ENCODE results near the gene DNAJB2.

DNAJB2 gene

DNA sequence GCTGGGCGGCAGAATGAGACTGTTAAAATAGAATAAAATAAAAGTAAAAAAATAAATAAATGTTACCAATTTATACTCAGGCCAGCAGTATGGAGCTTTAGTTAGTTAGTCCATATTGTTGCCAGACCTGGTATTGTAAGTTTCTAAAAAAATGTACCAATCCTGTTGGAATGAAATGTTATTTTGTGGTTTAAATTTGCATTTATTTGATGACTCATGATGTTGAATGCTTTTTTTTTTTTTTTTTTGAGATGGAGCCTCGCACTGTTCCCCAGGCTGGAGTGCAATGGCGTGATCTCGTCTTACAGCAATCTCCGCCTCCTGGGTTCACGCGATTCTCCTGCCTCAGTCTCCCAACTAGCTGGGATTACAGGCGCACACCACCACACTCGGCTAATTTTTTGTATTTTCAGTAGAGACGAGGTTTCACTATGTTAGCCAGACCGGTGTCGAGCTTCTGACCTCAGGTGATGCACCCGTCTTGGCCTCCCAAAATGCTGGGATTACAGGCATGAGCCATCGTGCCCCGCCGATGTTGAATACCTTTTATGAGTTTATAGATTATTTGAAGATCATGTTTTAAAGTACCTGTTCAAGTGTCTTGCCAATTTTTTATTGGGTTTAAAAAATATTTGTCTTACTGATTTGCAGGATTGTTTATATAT, 35.8 kb downstream of the DNAJB2 start:
- no peaks in the 10 kb centered on the region for H3K27me3 ChIP-seq (ENCODE audit: low read depth, low read length)
- H3K36me3 ChIP-seq (replicated peaks; ENCODE audit: low read depth, low read length), result no peaks in the 10 kb centered on the region
- H3K4me3 ChIP-seq (ENCODE audit: low read length), result no peak overlapping the region
- H3K79me2 ChIP-seq (ENCODE audit: low read length), result no peaks in the 10 kb centered on the region
- peaks cover 47% of the 10 kb centered on the region for H3K4me1 ChIP-seq (ENCODE audit: low read length)
- no peaks in the 10 kb centered on the region for H4K20me1 ChIP-seq (ENCODE audit: insufficient read depth, low read length)
- H2AFZ ChIP-seq (ENCODE audit: low read depth, low read length), result no peak overlapping the region
- H3K9ac ChIP-seq (ENCODE audit: low read length), result no peak overlapping the region
- no peaks in the 10 kb centered on the region for H3K9me3 ChIP-seq (ENCODE audit: insufficient read depth, low read length)
- H3K4me2 ChIP-seq (ENCODE audit: low read length), result no peak overlapping the region
- no peak for TF ChIP-seq EZH2phosphoT487 (IDR thresholded peaks at IDR 0.05; ENCODE audit: low read depth)
- TF ChIP-seq, protein P1, sequence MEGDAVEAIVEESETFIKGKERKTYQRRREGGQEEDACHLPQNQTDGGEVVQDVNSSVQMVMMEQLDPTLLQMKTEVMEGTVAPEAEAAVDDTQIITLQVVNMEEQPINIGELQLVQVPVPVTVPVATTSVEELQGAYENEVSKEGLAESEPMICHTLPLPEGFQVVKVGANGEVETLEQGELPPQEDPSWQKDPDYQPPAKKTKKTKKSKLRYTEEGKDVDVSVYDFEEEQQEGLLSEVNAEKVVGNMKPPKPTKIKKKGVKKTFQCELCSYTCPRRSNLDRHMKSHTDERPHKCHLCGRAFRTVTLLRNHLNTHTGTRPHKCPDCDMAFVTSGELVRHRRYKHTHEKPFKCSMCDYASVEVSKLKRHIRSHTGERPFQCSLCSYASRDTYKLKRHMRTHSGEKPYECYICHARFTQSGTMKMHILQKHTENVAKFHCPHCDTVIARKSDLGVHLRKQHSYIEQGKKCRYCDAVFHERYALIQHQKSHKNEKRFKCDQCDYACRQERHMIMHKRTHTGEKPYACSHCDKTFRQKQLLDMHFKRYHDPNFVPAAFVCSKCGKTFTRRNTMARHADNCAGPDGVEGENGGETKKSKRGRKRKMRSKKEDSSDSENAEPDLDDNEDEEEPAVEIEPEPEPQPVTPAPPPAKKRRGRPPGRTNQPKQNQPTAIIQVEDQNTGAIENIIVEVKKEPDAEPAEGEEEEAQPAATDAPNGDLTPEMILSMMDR (IDR thresholded peaks at IDR 0.05; ENCODE audit: low read depth, low read length), result no peak
- no peak overlapping the region for H3K27ac ChIP-seq (ENCODE audit: low read length)

DNA sequence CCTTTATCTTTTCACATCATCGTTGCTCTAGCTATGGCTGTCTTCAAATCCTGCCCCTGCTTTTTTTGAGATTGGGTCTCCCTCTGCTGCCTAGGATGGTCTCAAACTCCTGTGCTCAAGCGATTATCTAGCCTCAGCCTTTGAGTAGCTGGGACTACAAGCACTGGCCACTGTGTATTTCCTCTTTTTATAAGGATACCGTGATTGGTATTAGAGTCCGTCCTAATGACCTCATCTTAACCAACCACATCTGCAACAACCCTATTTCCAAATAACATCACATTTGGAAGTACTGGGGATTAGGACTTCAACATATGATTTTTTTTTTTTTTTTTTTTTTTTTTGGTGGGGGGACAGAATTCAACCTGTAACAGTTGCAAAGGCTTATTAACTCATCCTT, 44.3 kb downstream of the DNAJB2 start:
- no peak overlapping the region for H2AFZ ChIP-seq (ENCODE audit: low read depth, low read length)
- no peak overlapping the region for H3K27ac ChIP-seq (ENCODE audit: low read length)
- no peaks in the 10 kb centered on the region for H4K20me1 ChIP-seq (ENCODE audit: insufficient read depth, low read length)
- no peaks in the 10 kb centered on the region for H3K9me3 ChIP-seq (ENCODE audit: insufficient read depth, low read length)
- peaks cover 18% of the 10 kb centered on the region for H3K27me3 ChIP-seq (ENCODE audit: low read depth, low read length)
- H3K4me1 ChIP-seq (ENCODE audit: low read length), result peaks cover 28% of the 10 kb centered on the region
- H3K79me2 ChIP-seq (ENCODE audit: low read length), result no peaks in the 10 kb centered on the region
- H3K4me2 ChIP-seq (ENCODE audit: low read length), result no peak overlapping the region
- no peak overlapping the region for H3K9ac ChIP-seq (ENCODE audit: low read length)
- H3K4me3 ChIP-seq (ENCODE audit: low read length), result no peak overlapping the region
- no peaks in the 10 kb centered on the region for H3K36me3 ChIP-seq (replicated peaks; ENCODE audit: low read depth, low read length)
- no peak for TF ChIP-seq EZH2phosphoT487 (IDR thresholded peaks at IDR 0.05; ENCODE audit: low read depth)
- TF ChIP-seq, protein P1 (IDR thresholded peaks at IDR 0.05; ENCODE audit: low read depth, low read length), result no peak

DNA sequence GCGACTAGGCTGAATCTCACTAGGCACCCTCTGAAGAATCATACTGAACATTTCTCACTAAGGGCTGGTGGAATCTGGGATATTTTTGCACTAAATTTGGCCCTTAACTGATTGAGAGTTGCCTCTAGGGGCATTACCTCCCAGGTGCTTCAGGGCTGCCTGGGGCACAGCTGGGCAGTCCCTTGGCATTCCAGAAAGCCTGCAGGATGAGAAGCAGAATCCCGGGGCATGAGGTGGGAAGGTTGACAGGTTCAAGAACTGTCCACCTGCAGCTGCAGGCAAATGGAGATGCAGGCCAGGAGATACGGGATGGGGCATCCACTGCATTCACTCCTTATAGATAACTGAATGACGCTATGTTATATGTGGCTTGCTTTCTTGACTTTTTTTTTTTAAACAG, 46.0 kb downstream of the DNAJB2 start:
- Histone ChIP-seq H3K4me2 (ENCODE audit: low read length) (no peak overlapping the region), H2AFZ (ENCODE audit: low read depth, low read length) (no peak overlapping the region), H3K79me2 (ENCODE audit: low read length) (no peaks in the 10 kb centered on the region), H4K20me1 (ENCODE audit: insufficient read depth, low read length) (no peaks in the 10 kb centered on the region), H3K27me3 (ENCODE audit: low read depth, low read length) (peaks cover 18% of the 10 kb centered on the region), H3K36me3 (replicated peaks; ENCODE audit: low read depth, low read length) (no peaks in the 10 kb centered on the region), H3K27ac (ENCODE audit: low read length) (no peak overlapping the region), H3K9ac (ENCODE audit: low read length) (no peak overlapping the region), H3K4me1 (ENCODE audit: low read length) (peaks cover 13% of the 10 kb centered on the region), H3K9me3 (ENCODE audit: insufficient read depth, low read length) (no peaks in the 10 kb centered on the region), H3K4me3 (ENCODE audit: low read length) (no peak overlapping the region)
- TF ChIP-seq EZH2phosphoT487 (IDR thresholded peaks at IDR 0.05; ENCODE audit: low read depth), result no peak
- TF ChIP-seq, protein P1 (IDR thresholded peaks at IDR 0.05; ENCODE audit: low read depth, low read length), result no peak

DNA sequence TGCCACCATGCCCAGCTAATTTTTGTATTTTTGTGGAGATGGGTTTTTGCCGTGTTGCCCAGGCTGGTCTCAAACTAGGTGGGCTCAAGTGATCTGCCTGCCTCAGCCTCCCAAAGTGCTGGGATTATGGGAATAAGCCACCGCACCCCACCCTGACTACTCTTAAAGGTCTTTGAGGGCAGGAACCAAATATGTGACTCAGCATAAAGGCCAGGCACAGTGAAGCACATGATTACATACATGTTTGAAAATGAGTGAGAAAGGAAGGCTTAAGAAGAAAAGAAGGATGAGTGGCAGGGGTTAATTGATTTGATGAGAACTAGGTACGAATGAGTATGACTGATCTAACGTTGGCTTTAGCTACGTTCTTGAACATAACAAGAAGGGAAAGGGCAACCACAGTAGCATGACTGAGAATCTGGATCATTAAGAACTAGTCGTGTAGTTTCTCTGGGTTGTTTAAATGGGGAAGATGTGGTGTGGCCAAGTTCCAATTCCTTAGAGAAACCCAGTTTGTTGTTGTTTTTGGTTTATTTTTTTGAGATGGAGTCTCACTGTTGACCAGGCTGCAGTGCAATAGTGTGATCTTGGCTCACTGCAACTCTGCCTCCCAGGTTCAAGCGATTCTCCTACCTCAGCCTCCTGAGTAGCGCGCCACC, 46.6 kb downstream of the DNAJB2 start:
- Histone ChIP-seq H4K20me1 (ENCODE audit: insufficient read depth, low read length) (no peaks in the 10 kb centered on the region), H3K4me3 (ENCODE audit: low read length) (no peak overlapping the region), H3K9ac (ENCODE audit: low read length) (no peak overlapping the region), H3K27me3 (ENCODE audit: low read depth, low read length) (peaks cover 18% of the 10 kb centered on the region), H3K79me2 (ENCODE audit: low read length) (no peaks in the 10 kb centered on the region), H3K36me3 (replicated peaks; ENCODE audit: low read depth, low read length) (no peaks in the 10 kb centered on the region), H3K4me1 (ENCODE audit: low read length) (peaks cover 8% of the 10 kb centered on the region), H3K4me2 (ENCODE audit: low read length) (no peak overlapping the region), H2AFZ (ENCODE audit: low read depth, low read length) (no peak overlapping the region), H3K9me3 (ENCODE audit: insufficient read depth, low read length) (no peaks in the 10 kb centered on the region), H3K27ac (ENCODE audit: low read length) (no peak overlapping the region)
- TF ChIP-seq, protein P1 (IDR thresholded peaks at IDR 0.05; ENCODE audit: low read depth, low read length), result no peak
- no peak for TF ChIP-seq EZH2phosphoT487 (IDR thresholded peaks at IDR 0.05; ENCODE audit: low read depth)

Measured in OCI-LY3 (cell line).